ENCODE measurements around the gene RPH3AL.

- no peak for TF ChIP-seq CTCF (conservative IDR thresholded peaks at IDR 0.05; ENCODE audit: low read depth, low read length)
- no peak for TF ChIP-seq EZH2 (IDR thresholded peaks at IDR 0.05; ENCODE audit: low read length, unreplicated experiment)
These were observed 158.5 kb downstream of the RPH3AL start for GRCh38 chr17:193841-194806.

All from PC-3 (cell line).